PC-3 (cell line): ENCODE data around the gene GRK6.

Experiments
- CTCF ChIP-seq: fragments of 300-600 bp; sonication (generic); conservative IDR thresholded peaks from 2 replicates; pipeline ENCODE4 v1.5.1; 2017; ENCODE audit warnings: antibody characterized with exemption, low read depth, mild to moderate bottlenecking, low read length
- EZH2 ChIP-seq: fragments of 300-600 bp; sonication (generic); IDR thresholded peaks from one replicate; pipeline ENCODE4 v1.6.1; 2017; ENCODE audit warnings: antibody characterized with exemption, mild to moderate bottlenecking, low read length; ENCODE audit not compliant: unreplicated experiment

- TF ChIP-seq CTCF: no peak
- TF ChIP-seq EZH2: no peak
These were observed 48.4 kb upstream of the GRK6 start for GRCh38 chr5:177377851-177378776.
